Measurements from ENCODE around the gene NEK1. TPM values are rescaled to one million over a fixed set of nuclear protein-coding genes. Genes with fewer than 3 reads are reported as not detected.

The NEK1 gene
- total RNA-seq, 2 donors from 2014 or later, result 6.9 to 7.4 TPM

DNA sequence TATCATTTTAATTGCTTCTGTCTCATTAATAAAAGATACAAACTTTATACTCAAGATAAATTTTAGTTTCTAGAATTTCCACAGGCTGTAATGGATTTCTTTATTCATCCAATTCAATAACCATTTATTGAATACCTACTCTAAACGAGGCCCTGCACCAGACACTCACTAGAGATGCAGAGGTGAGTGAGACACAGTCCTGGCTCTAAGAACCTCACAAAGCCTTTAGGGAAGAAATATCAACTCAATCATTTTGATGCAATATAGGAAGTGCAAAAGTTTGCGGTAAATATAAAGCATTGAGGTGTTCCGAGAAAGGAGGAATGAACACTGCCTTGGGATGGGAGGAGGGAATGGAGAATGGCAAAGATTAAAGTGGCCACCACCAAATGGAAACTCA, 260.0 kb downstream of the NEK1 start:
- H3K4me1 ChIP-seq, result no peaks in the 10 kb centered on the region
- H3K36me3 ChIP-seq, result no peaks in the 10 kb centered on the region
- TF ChIP-seq, protein P1, sequence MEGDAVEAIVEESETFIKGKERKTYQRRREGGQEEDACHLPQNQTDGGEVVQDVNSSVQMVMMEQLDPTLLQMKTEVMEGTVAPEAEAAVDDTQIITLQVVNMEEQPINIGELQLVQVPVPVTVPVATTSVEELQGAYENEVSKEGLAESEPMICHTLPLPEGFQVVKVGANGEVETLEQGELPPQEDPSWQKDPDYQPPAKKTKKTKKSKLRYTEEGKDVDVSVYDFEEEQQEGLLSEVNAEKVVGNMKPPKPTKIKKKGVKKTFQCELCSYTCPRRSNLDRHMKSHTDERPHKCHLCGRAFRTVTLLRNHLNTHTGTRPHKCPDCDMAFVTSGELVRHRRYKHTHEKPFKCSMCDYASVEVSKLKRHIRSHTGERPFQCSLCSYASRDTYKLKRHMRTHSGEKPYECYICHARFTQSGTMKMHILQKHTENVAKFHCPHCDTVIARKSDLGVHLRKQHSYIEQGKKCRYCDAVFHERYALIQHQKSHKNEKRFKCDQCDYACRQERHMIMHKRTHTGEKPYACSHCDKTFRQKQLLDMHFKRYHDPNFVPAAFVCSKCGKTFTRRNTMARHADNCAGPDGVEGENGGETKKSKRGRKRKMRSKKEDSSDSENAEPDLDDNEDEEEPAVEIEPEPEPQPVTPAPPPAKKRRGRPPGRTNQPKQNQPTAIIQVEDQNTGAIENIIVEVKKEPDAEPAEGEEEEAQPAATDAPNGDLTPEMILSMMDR (IDR thresholded peaks at IDR 0.05), result no peak
- intact Hi-C loops (cut with DNase I), result no loop called here
- no peaks in the 10 kb centered on the region for H3K9me3 ChIP-seq
- H3K9ac ChIP-seq (ENCODE audit: low read depth in 2 of 2, low read length in 2 of 2), result no peak overlapping the region
- no peak overlapping the region for H3K4me3 ChIP-seq
- DNase-seq, result no peak
- no peaks in the 10 kb centered on the region for H3K27me3 ChIP-seq
- no peak overlapping the region for H3K27ac ChIP-seq

DNA sequence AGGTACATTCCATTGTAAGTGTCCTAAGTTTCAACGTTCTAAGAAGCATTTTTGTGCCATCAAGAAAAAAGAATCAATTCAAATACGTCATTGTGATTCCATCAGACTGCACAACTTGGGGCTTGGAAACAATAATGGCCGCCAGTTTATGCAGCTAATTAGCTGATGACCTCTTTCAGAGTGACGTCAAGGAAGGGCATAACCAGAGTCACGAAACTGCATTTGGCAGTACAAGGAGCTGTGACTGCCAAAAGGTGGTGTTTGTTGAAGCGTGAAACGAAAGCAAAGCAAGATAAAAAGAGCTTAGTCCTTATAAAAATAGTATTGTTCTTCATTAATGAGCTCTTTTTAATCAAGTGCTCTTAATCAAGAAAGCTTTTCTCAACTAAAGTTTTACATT, 260.5 kb downstream of the NEK1 start:
- Histone ChIP-seq H3K4me1 (no peaks in the 10 kb centered on the region), H3K9me3 (no peaks in the 10 kb centered on the region), H3K27me3 (no peaks in the 10 kb centered on the region), H3K27ac (no peak overlapping the region), H3K36me3 (no peaks in the 10 kb centered on the region), H3K4me3 (no peak overlapping the region), H3K9ac (ENCODE audit: low read depth in 2 of 2, low read length in 2 of 2) (no peak overlapping the region)
- TF ChIP-seq, protein P1 (IDR thresholded peaks at IDR 0.05), result no peak
- no peak for DNase-seq
- intact Hi-C loops (cut with DNase I), result no loop called here

DNA sequence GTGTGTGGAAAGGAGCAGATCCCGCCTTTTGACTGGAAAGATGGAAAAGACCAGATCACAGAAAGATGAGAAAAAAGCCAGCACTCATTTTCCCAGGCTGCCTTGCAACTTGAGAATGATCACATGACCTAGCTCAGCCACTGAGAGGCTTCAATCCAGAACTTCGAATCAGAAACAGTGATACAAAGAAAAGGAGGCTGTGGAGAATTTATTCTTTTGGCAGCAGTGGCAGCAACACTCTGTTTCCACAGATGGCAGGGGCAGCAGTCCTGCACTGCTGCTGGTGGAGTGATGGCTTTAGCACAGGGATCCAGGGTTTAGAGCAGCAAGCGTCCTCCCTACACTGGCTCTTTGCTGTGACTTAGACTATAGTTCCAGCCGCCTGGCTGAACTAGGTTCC, 263.8 kb downstream of the NEK1 start:
- H3K36me3 ChIP-seq, result no peaks in the 10 kb centered on the region
- H3K9me3 ChIP-seq, result no peaks in the 10 kb centered on the region
- intact Hi-C loops (cut with DNase I), result no loop called here
- no peaks in the 10 kb centered on the region for H3K4me1 ChIP-seq
- no peaks in the 10 kb centered on the region for H3K27me3 ChIP-seq
- no peak overlapping the region for H3K9ac ChIP-seq (ENCODE audit: low read depth in 2 of 2, low read length in 2 of 2)
- TF ChIP-seq, protein P1 (IDR thresholded peaks at IDR 0.05), result no peak
- H3K4me3 ChIP-seq, result no peak overlapping the region
- H3K27ac ChIP-seq, result no peak overlapping the region
- no peak for DNase-seq

DNA sequence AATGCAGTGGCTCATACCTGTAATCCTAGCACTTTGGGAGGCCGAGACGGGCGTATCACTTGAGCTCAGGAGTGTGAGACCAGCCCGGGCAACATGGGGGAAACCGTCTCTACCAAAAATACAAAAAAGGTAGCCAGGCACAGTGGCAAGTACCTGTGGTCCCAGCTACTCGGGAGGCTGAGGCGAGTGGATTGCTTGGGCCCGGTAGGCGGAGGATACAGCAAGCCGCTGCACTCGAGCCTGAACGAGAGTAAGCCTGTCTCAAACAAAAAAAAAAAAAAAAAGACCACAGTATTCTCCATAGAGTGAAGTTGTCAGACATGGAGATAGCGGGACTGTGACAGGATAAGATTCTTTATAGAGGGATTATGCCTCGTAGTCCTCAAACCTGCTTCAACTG, 265.5 kb downstream of the NEK1 start:
- Histone ChIP-seq H3K36me3 (no peaks in the 10 kb centered on the region), H3K9me3 (no peaks in the 10 kb centered on the region), H3K4me3 (no peak overlapping the region), H3K4me1 (no peaks in the 10 kb centered on the region), H3K27me3 (no peaks in the 10 kb centered on the region), H3K9ac (ENCODE audit: low read depth in 2 of 2, low read length in 2 of 2) (no peak overlapping the region), H3K27ac (no peak overlapping the region)
- DNase-seq, result no peak
- intact Hi-C loops (cut with DNase I), result no loop called here
- TF ChIP-seq, protein P1 (IDR thresholded peaks at IDR 0.05), result no peak

DNA sequence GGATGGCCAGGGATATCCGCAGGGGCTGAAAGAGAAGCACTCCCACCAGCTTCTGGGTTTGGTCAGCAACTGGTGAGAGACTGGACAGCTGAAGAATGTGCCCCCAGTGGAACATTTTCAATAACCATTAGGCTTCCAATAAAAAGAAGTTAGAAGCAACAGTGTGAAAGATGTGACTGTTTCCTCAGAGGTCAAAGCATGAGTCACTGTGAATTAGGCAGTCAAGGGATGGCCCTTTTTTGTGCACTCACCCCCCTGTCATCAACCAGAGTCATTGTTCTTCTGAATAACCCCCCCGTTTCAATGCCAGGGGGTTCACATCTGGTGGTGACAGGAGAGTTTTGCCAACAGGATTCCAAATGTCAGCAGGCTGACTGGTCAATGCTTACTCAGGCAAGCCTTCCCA, 267.1 kb downstream of the NEK1 start:
- no peak overlapping the region for H3K27ac ChIP-seq
- TF ChIP-seq, protein P1 (IDR thresholded peaks at IDR 0.05), result no peak
- no peaks in the 10 kb centered on the region for H3K27me3 ChIP-seq
- H3K4me1 ChIP-seq, result no peaks in the 10 kb centered on the region
- intact Hi-C loops (cut with DNase I), result no loop called here
- no peak overlapping the region for H3K9ac ChIP-seq (ENCODE audit: low read depth in 2 of 2, low read length in 2 of 2)
- no peaks in the 10 kb centered on the region for H3K9me3 ChIP-seq
- DNase-seq, result no peak
- H3K4me3 ChIP-seq, result no peak overlapping the region
- no peaks in the 10 kb centered on the region for H3K36me3 ChIP-seq

Other genes with a start within 250 kb of the NEK1 start
- gene CLCN3, start 8.0 kb upstream of the NEK1 start, total RNA-seq, result 100 to 1,000 TPM; 137 to 148 TPM
- 10 to 100 TPM; 11.7 to 23.6 TPM for gene HPF1, start 145.4 kb upstream of the NEK1 start, total RNA-seq